Measurements from ENCODE around the gene CKAP2L. TPM values are rescaled to one million over a fixed set of nuclear protein-coding genes. Genes with fewer than 3 reads are reported as not detected.

Gene CKAP2L
- total RNA-seq, 1 donor from 2014 or later, result 6.3 TPM

DNA sequence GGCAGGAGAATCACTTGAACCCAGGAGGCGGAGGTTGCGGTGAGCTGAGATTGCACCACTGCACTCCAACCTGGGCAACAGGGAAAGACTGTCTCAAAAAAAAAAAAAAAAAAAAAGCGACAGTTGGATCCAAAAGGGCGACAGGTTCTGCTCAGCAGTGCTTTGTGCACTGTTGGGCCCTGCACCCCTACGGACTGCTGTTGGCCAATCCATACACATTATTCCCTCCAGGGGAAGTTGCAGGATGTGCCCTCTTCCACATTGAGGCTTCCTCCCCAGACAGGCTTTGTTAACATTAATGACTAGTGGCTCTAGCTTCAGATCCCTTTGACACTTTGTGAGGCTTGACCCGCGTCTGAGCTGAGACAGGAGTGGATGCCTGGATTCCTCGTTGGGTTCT, 34.2 kb downstream of the CKAP2L start:
- Mint-ChIP-seq H3K9me3 (ENCODE audit: unreplicated experiment) (no peaks in the 10 kb centered on the region), H3K4me1 (ENCODE audit: unreplicated experiment) (peaks cover 11% of the 10 kb centered on the region), H3K27ac (ENCODE audit: unreplicated experiment) (no peak overlapping the region), H3K27me3 (ENCODE audit: unreplicated experiment) (no peaks in the 10 kb centered on the region), H3K36me3 (ENCODE audit: unreplicated experiment) (no peaks in the 10 kb centered on the region), H3K4me3 (ENCODE audit: unreplicated experiment) (no peak overlapping the region)
- peak; percentile 36 for DNase-seq (ENCODE audit: extremely low spot score, unreplicated experiment)
- TF ChIP-seq CTCF (IDR thresholded peaks at IDR 0.05), result no peak

GRCh38 chr2:112728378-112729175, 35.8 kb downstream of the CKAP2L start:
- Mint-ChIP-seq H3K9me3 (ENCODE audit: unreplicated experiment) (no peaks in the 10 kb centered on the region), H3K27me3 (ENCODE audit: unreplicated experiment) (no peaks in the 10 kb centered on the region), H3K4me3 (ENCODE audit: unreplicated experiment) (no peak overlapping the region), H3K36me3 (ENCODE audit: unreplicated experiment) (no peaks in the 10 kb centered on the region), H3K4me1 (ENCODE audit: unreplicated experiment) (peaks cover 11% of the 10 kb centered on the region), H3K27ac (ENCODE audit: unreplicated experiment) (no peak overlapping the region)
- TF ChIP-seq CTCF (IDR thresholded peaks at IDR 0.05), result no peak
- DNase-seq (ENCODE audit: extremely low spot score, unreplicated experiment), result peak; percentile 62

GRCh38 chr2:112728029-112728362, 36.4 kb downstream of the CKAP2L start:
- Mint-ChIP-seq H3K36me3 (ENCODE audit: unreplicated experiment) (no peaks in the 10 kb centered on the region), H3K27me3 (ENCODE audit: unreplicated experiment) (no peaks in the 10 kb centered on the region), H3K9me3 (ENCODE audit: unreplicated experiment) (no peaks in the 10 kb centered on the region), H3K4me3 (ENCODE audit: unreplicated experiment) (no peak overlapping the region), H3K27ac (ENCODE audit: unreplicated experiment) (no peak overlapping the region), H3K4me1 (ENCODE audit: unreplicated experiment) (peaks cover 11% of the 10 kb centered on the region)
- TF ChIP-seq CTCF (IDR thresholded peaks at IDR 0.05), result no peak
- DNase-seq (ENCODE audit: extremely low spot score, unreplicated experiment), result peak; percentile 68

GRCh38 chr2:112727276-112728028, 37.0 kb downstream of the CKAP2L start:
- Mint-ChIP-seq H3K4me3 (ENCODE audit: unreplicated experiment) (no peak overlapping the region), H3K27ac (ENCODE audit: unreplicated experiment) (no peak overlapping the region), H3K36me3 (ENCODE audit: unreplicated experiment) (no peaks in the 10 kb centered on the region), H3K4me1 (ENCODE audit: unreplicated experiment) (peaks cover 11% of the 10 kb centered on the region), H3K9me3 (ENCODE audit: unreplicated experiment) (no peaks in the 10 kb centered on the region), H3K27me3 (ENCODE audit: unreplicated experiment) (no peaks in the 10 kb centered on the region)
- no peak for DNase-seq (ENCODE audit: extremely low spot score, unreplicated experiment)
- TF ChIP-seq CTCF (IDR thresholded peaks at IDR 0.05), result no peak

GRCh38 chr2:112726487-112727190, 37.8 kb downstream of the CKAP2L start:
- no peaks in the 10 kb centered on the region for H3K9me3 Mint-ChIP-seq (ENCODE audit: unreplicated experiment)
- H3K27me3 Mint-ChIP-seq (ENCODE audit: unreplicated experiment), result no peaks in the 10 kb centered on the region
- no peak overlapping the region for H3K4me3 Mint-ChIP-seq (ENCODE audit: unreplicated experiment)
- H3K4me1 Mint-ChIP-seq (ENCODE audit: unreplicated experiment), result peaks cover 11% of the 10 kb centered on the region
- TF ChIP-seq CTCF (IDR thresholded peaks at IDR 0.05), result peak; percentile 99
- DNase-seq (ENCODE audit: extremely low spot score, unreplicated experiment), result peak; percentile 96
- H3K36me3 Mint-ChIP-seq (ENCODE audit: unreplicated experiment), result no peaks in the 10 kb centered on the region
- no peak overlapping the region for H3K27ac Mint-ChIP-seq (ENCODE audit: unreplicated experiment)

Measured in osteocyte (in vitro differentiated cells).